22Rv1 (cell line): Measurements from ENCODE around the gene ZNF319.

Source experiments
- H3K27ac ChIP-seq: fragments of 450-650 bp; 2 replicates; pipeline ENCODE4 v1.5.1; 2017
- ZFX ChIP-seq: fragments of 450-650 bp; IDR thresholded peaks from 2 replicates; pipeline ENCODE4 v1.6.1; 2017; ENCODE audit warnings: antibody characterized with exemption, borderline replicate concordance
- TF ChIP-seq, protein P1 (sequence below): fragments of 450-650 bp; IDR thresholded peaks from 2 replicates; pipeline ENCODE4 v1.5.1; 2017; ENCODE audit warnings: mild to moderate bottlenecking

Gene ZNF319

DNA sequence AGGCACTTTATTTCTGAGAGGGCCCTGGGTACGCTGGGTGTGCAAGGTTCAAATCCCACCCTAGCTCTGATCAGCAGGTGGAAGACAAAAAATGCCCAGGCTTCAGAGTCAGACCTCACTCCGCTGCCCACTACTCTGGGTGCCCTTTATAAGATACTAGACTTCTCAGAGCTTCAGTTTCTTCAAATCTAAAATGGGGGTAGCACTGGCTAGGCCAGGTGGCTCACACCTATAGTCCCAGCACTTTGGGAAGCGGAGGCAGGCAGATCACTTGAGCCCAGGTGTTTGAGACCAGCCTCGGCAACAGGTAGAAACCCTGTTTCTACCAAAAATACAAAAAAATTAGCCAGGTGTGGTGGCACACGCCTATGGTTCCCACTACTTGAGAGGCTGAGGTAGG, 2.5 kb upstream of the ZNF319 start:
- no peak for TF ChIP-seq ZFX
- TF ChIP-seq, protein P1, sequence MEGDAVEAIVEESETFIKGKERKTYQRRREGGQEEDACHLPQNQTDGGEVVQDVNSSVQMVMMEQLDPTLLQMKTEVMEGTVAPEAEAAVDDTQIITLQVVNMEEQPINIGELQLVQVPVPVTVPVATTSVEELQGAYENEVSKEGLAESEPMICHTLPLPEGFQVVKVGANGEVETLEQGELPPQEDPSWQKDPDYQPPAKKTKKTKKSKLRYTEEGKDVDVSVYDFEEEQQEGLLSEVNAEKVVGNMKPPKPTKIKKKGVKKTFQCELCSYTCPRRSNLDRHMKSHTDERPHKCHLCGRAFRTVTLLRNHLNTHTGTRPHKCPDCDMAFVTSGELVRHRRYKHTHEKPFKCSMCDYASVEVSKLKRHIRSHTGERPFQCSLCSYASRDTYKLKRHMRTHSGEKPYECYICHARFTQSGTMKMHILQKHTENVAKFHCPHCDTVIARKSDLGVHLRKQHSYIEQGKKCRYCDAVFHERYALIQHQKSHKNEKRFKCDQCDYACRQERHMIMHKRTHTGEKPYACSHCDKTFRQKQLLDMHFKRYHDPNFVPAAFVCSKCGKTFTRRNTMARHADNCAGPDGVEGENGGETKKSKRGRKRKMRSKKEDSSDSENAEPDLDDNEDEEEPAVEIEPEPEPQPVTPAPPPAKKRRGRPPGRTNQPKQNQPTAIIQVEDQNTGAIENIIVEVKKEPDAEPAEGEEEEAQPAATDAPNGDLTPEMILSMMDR: no peak

DNA sequence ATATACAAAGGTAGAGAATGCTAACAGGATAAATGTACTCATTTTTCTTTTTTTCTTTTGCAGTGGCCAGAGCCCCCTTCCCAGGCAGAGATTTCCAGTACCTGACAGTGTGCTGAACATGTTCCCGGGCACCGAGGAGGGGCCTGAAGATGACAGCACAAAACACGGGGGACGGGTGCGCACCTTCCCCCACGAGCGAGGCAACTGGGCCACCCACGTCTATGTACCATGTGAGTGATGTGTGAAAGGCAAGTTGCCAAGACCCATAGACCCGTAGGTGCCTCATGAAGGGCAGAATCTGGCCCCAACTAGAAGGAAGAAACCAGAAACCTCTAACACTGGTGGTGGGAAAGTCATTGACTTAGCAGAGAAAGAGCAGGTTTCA, 1.9 kb upstream of the ZNF319 start:
- TF ChIP-seq, protein P1: no peak
- TF ChIP-seq ZFX: no peak
- no peak overlapping the region for H3K27ac ChIP-seq

More for the DNA sequence above, 2.5 kb upstream of the ZNF319 start:
- no peak overlapping the region for H3K27ac ChIP-seq

DNA sequence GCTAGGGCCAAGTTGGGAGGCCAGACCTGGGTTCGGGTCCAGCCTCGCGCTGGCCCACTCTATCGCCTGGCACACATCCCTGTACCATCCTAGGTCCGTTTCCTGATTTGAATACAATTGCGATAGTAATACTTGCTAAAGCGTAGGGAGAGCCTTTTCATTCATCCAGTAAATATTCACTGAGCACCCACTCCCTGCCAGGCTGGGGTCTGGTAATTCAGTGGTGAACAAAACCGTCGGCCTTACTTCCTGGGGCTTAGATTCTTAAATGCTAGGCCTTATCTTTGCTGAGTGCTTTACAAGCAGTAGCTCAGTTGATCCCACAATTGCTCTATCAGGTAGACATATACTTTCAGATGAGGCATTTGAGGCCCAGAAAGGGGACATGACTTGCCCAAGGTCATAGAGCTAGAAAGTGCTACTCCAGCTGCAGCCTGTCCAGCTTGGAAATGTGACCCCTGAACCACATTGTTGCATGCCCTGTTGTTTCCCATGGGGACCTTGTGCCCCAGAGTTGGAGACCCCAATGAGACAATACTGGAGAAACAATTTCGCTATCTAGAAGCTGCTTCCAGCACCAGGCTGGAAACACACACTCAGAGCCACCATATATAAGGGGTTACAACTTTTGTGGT, 1.4 kb upstream of the ZNF319 start:
- TF ChIP-seq, protein P1: no peak
- no peak for TF ChIP-seq ZFX
- H3K27ac ChIP-seq: peak overlapping the region; percentile 80; the same call in 1 of the 2 replicates

DNA sequence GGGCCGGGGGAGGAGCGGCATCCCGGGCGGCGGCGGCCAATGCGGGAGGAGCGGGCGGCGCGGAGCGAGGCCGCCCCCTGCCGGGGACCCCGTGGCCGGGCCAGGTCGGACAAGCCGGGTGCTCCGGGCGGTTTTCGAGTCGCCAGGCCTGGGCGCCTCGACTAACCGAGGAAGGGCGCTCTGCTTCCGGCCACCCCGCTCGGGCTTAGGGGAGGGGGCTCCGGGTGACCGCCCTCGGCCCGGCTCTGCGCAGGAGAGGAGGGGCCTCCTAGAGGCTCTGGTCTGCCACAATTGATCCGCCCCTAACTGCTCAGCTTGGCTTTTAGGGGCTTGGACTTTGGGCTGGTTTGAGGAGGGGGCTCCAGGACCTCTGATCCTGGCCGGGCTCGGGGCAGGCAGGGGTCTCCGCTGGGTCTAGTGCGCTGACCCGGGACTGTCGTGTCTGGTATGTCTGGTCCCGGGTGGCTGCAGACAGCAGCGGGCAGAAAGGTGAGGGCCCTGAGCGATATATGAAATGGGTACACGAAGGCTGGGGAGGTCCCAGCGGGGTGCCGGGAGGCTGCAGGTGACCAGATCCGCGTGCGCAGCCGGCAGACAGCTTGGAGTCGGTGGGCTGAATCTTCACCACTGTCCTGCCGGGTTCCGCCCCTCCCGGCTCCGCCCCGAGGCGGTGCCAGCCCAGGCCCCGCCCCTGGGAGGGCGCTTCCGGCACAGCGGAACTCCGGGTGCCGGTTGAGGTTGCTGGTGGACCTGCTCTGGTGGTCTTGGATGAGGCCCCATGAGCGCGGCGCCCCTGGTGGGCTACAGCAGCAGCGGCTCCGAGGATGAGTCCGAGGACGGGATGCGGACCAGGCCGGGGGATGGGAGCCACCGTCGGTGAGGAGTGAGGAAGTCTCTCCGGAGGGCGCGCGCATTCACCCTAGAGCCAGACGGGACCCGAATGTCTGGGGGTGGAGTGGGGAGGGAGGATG, 519 bp upstream of the ZNF319 start, which contains the start of gene USB1:
TSS of gene USB1 (plus strand) at position 702 of the 971 bp plus-strand sequence. CDS start at position 779, 77 bp downstream.
- peak within 1 kb of the TSS; percentile 80 for H3K27ac ChIP-seq
- TF ChIP-seq, protein P1: peak; percentile 88
- TF ChIP-seq ZFX: no peak

DNA sequence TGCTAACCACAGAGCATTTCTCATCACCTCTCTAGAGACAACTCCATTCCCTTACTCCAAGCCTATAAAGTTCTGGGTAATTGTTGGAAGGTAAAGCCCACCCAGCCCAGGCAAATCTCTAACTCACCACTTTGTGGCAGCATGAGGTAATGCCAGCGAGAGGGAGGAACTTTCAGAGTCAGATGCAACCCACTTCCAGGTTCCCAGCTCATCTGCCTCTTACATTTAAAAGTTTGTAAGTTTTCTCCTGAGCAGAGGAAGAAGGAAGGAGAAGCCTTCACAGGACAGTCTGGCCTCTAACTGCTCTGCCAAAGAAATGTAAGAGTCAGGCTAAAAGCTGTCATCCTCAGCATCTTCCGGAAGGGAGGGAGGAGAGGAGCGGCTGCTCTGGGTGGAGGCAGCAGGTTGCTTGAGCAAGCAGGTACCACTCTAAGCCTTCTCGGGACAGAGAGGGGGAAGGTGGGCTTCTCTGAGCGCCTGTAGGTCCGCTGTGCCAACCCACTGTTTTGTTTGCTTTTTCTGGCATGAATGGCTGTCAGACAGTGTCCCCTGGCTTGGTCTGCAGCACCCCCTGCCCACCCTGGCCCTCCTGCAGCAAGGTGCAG, 1.0 kb downstream of the ZNF319 start:
- TF ChIP-seq ZFX: no peak
- TF ChIP-seq, protein P1: no peak
- H3K27ac ChIP-seq: no peak overlapping the region

DNA sequence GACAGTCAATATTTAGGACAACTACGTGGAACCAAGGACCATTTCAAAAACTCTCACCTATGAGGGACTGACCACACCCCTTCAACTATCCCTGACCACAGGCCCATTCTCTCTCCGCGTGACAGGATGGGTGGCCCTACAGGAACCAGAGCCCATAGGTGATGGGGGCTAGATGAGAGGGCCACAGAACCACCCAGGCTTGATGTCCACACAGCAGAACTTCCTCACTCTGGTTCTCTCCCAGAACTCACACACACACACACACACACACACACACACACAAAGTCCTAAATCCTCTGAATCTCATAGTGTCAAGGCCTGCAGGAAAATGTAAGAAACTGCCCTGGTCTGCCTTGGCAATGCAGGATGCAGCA, 1.5 kb downstream of the ZNF319 start:
- TF ChIP-seq, protein P1: no peak
- no peak for TF ChIP-seq ZFX

DNA sequence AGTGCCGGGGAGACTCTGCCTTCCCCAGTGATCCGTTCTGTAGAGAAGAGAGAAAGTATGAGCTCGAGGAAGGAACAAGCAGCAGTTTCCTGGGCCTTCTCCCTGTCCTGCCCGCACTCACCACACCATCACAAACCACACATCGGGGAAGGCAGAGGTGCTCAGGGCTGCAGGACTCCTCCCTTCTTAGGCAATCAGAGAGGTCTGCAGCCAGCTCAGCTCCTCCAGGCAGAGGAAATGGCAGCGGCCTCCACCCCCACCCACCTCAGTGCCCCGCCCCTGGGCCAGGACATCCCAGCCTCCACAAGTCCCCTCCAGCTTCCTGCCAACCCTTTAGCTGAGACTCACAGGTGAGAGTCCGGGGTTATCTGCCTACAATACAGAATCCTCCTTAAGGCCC, 2.0 kb downstream of the ZNF319 start:
- TF ChIP-seq ZFX: no peak
- TF ChIP-seq, protein P1: no peak
- no peak overlapping the region for H3K27ac ChIP-seq

More for the DNA sequence above, 1.5 kb downstream of the ZNF319 start:
- H3K27ac ChIP-seq: no peak overlapping the region
